Measurements from ENCODE around the gene MX2.

DNA sequence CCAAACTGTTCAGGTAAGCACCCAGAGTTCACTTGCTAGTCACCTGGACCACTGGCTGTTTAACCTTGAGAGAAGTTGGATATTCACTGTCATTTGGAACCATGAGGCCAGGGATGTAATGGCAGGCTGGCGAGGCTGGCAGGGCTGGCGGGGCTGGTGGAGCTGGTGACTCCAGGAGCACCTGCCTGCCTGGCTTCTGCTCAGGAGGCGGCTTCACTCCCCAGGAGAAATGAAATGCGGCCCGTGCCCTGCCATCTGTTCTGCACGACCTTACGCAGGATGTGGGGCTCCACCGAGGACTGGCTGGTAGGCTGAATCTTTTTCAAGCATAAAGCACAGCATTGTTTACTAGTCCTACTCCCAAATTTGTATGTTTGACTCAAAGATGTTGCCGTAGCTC is 41.5 kb downstream of the MX2 start:
- no peak for TF ChIP-seq EP300 (IDR thresholded peaks at IDR 0.05)
- TF ChIP-seq, protein P1, sequence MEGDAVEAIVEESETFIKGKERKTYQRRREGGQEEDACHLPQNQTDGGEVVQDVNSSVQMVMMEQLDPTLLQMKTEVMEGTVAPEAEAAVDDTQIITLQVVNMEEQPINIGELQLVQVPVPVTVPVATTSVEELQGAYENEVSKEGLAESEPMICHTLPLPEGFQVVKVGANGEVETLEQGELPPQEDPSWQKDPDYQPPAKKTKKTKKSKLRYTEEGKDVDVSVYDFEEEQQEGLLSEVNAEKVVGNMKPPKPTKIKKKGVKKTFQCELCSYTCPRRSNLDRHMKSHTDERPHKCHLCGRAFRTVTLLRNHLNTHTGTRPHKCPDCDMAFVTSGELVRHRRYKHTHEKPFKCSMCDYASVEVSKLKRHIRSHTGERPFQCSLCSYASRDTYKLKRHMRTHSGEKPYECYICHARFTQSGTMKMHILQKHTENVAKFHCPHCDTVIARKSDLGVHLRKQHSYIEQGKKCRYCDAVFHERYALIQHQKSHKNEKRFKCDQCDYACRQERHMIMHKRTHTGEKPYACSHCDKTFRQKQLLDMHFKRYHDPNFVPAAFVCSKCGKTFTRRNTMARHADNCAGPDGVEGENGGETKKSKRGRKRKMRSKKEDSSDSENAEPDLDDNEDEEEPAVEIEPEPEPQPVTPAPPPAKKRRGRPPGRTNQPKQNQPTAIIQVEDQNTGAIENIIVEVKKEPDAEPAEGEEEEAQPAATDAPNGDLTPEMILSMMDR (IDR thresholded peaks at IDR 0.05) = no peak
- TF ChIP-seq POLR2A (IDR thresholded peaks at IDR 0.05) = no peak

All from tibial nerve (tissue), 4 donors.